HCT116 (cell line): Measurements from ENCODE around the gene SAP30L. TPM values are rescaled to one million over a fixed set of nuclear protein-coding genes. Genes with fewer than 3 reads are reported as not detected.

ENCODE experiments used
- ATAC-seq: fragments of 200-7000 bp; cut with Tn5 transposase; 2 replicates; pipeline ENCODE4 v1.9.1; 2020; ENCODE audit warnings: mild to moderate bottlenecking, moderate library complexity
- BruUV-seq: library from RNA; stranded (reverse); fragments of 400-500 nt; replicated peaks from 2 replicates; lab custom pipeline; 2021; lab: Mats Ljungman, UMichigan
- CTCF ChIA-PET: fragments of 300-600 bp; sonication (Branson Sonifier 250); formaldehyde crosslinking; loops from one replicate; lab custom pipeline; 2021; ENCODE audit warnings: antibody characterized with exemption; lab: Charles Lee
- POLR2A ChIA-PET: fragments of 300-600, 350-600 bp; sonication (Branson Sonifier 250); formaldehyde crosslinking; loops from one replicate; lab custom pipeline; 2021; ENCODE audit warnings: antibody characterized with exemption; lab: Charles Lee
- RAD21 ChIA-PET, 2 experiments: fragments of 300-600 bp; sonication (Branson Sonifier 250); formaldehyde crosslinking; loops; one replicate each; lab custom pipeline; 2023; ENCODE audit warnings: low total read pairs in 2 of 2; ENCODE audit not compliant: uncharacterized antibody in 2 of 2, unreplicated experiment in 2 of 2, low non-redundant PET in 1 of 2; lab: Charles Lee
- DNase-seq: peaks from one replicate; pipeline ENCODE4 v3.0.0-alpha.2; 2010; ENCODE audit warnings: low read depth, low spot score
- H2AFZ ChIP-seq: fragments of 200-600 bp; shearing (Covaris generic), sonication (generic); 2 replicates; pipeline ENCODE4 v1.6.1; 2017; ENCODE audit warnings: low read depth, mixed run types, mixed read lengths, antibody characterized with exemption, low read length; ENCODE audit not compliant: poor library complexity, severe bottlenecking
- H3K27ac ChIP-seq: 2 replicates; pipeline ENCODE4 v1.5.1; 2012; ENCODE audit warnings: low read depth, low read length
- H3K27me3 ChIP-seq: fragments of 200-600 bp; sonication (generic); 2 replicates; pipeline ENCODE4 v1.6.1; 2016; ENCODE audit warnings: mixed run types, low read length, mixed read lengths; ENCODE audit not compliant: insufficient read depth
- H3K36me3 ChIP-seq, 2 experiments: fragments of 200-500 bp in 1 of 2; fragments of 200-600 bp in 1 of 2; sonication (Bioruptor generic) in 1 of 2; sonication (generic) in 1 of 2; 2 replicates each; pipeline versions ENCODE4 v1.5.1 to v1.6.1; 2014 to 2016; ENCODE audit warnings: low read length in 2 of 2, inconsistent platforms in 1 of 2, mixed read lengths in 1 of 2, mixed run types in 1 of 2; ENCODE audit not compliant: insufficient read depth in 2 of 2, control insufficient read depth in 1 of 2
- H3K4me1 ChIP-seq, 2 experiments: fragments of 200-600 bp in 1 of 2; sonication (generic) in 1 of 2; 2 replicates each; pipeline versions ENCODE4 v1.5.1 to v1.6.1; 2012 to 2017; ENCODE audit warnings: low read length in 2 of 2, inconsistent platforms in 1 of 2, mild to moderate bottlenecking in 1 of 2, mixed read lengths in 1 of 2, mixed run types in 1 of 2, moderate library complexity in 1 of 2; ENCODE audit not compliant: insufficient read depth in 2 of 2, control insufficient read depth in 1 of 2
- H3K4me2 ChIP-seq: fragments of 200-600 bp; sonication (generic); 2 replicates; pipeline ENCODE4 v1.6.1; 2017; ENCODE audit warnings: mixed run types, low read length, mixed read lengths
- H3K4me3 ChIP-seq, 2 experiments: fragments of 200-600 bp in 1 of 2; sonication (generic) in 1 of 2; replicated peaks in 1 of 2; 2 replicates each; pipeline ENCODE4 v1.5.1; 2011 to 2016; ENCODE audit warnings: low read length in 2 of 2, control low read depth in 1 of 2, low read depth in 1 of 2, mild to moderate bottlenecking in 1 of 2, mixed read lengths in 1 of 2, mixed run types in 1 of 2
- H3K79me2 ChIP-seq: fragments of 200-600 bp; sonication (generic); 2 replicates; pipeline ENCODE4 v1.6.1; 2017; ENCODE audit warnings: mild to moderate bottlenecking, mixed run types, low read length, moderate library complexity, mixed read lengths; ENCODE audit not compliant: insufficient read depth
- H3K9ac ChIP-seq: fragments of 200-600 bp; sonication (generic); 2 replicates; pipeline ENCODE4 v1.6.1; 2016; ENCODE audit warnings: low read length, mixed read lengths
- H3K9me2 ChIP-seq: fragments of 200-600 bp; sonication (generic), shearing (Covaris generic); 2 replicates; pipeline ENCODE4 v1.6.1; 2017; ENCODE audit warnings: mixed run types, mild to moderate bottlenecking, moderate library complexity; ENCODE audit not compliant: insufficient read depth
- H3K9me3 ChIP-seq, 2 experiments: fragments of 200-500 bp in 1 of 2; fragments of 200-600 bp in 1 of 2; sonication (Bioruptor generic) in 1 of 2; sonication (generic) in 1 of 2; 2 replicates each; pipeline ENCODE4 v1.6.1; 2014 to 2017; ENCODE audit warnings: low read length in 2 of 2, mixed read lengths in 2 of 2, inconsistent platforms in 1 of 2, low read depth in 1 of 2, mild to moderate bottlenecking in 1 of 2, mixed run types in 1 of 2, moderate library complexity in 1 of 2; ENCODE audit not compliant: control insufficient read depth in 1 of 2, insufficient read depth in 1 of 2
- H4K20me1 ChIP-seq: fragments of 200-600 bp; sonication (generic), shearing (Covaris generic); 2 replicates; pipeline ENCODE4 v1.6.1; 2017; ENCODE audit warnings: mixed run types, mild to moderate bottlenecking, moderate library complexity; ENCODE audit not compliant: insufficient read depth
- JUND ChIP-seq: IDR thresholded peaks from 2 replicates; pipeline ENCODE4 v1.6.1; 2012
- MAX ChIP-seq: IDR thresholded peaks from 2 replicates; pipeline ENCODE4 v1.6.1; 2012
- RAD21 ChIP-seq: IDR thresholded peaks from 2 replicates; pipeline ENCODE4 v1.6.1; 2012; ENCODE audit warnings: low read depth, mild to moderate bottlenecking
- SRF ChIP-seq: IDR thresholded peaks from 2 replicates; pipeline ENCODE4 v1.6.1; 2012; ENCODE audit warnings: low read depth
- intact Hi-C: fragments of 100-400 bp; cut with micrococcal nuclease; formaldehyde crosslinking; loops from 2 replicates; pipeline ENCODE4 v1.10.0; 2022
- total RNA-seq: library from RNA; stranded (reverse); gene quantifications from one replicate; pipeline ENCODE4 v1.2.1, GENCODE V29; 2021; ENCODE audit not compliant: unreplicated experiment

The SAP30L gene
- total RNA-seq, 1 experiment from 2014 or later, result 25.5 TPM

- Histone ChIP-seq H3K27me3 (peaks cover 49% of the 10 kb centered on the region), H3K4me1 (no peaks in the 10 kb centered on the region), H3K9me2 (no peaks in the 10 kb centered on the region), H3K27ac (no peak overlapping the region), H3K9me3 (no peaks in the 10 kb centered on the region), H4K20me1 (no peaks in the 10 kb centered on the region), H3K9ac (no peak overlapping the region), H2AFZ (no peak overlapping the region), H3K4me2 (no peak overlapping the region), H3K4me3 (no peak overlapping the region), H3K36me3 (no peaks in the 10 kb centered on the region), H3K79me2 (no peaks in the 10 kb centered on the region)
- ATAC-seq (no peak), DNase-seq (no peak)
- ChIA-PET POLR2A (no interaction called here), CTCF (no interaction called here), RAD21 (no interaction called here)
- BruUV-seq, result no TSS peak
- intact Hi-C loops, result no loop called here
- TF ChIP-seq MAX (no peak), SRF (no peak), RAD21 (no peak)
These were observed 36.0 kb downstream of the SAP30L start for GRCh38 chr5:154481584-154482381.

GRCh38 chr5:154482528-154483449 lies 37.0 kb downstream of the SAP30L start:
- no TSS peak for BruUV-seq
- RAD21 ChIA-PET, result no interaction called here

More at GRCh38 chr5:154482528-154483449, 37.0 kb downstream of the SAP30L start:
- ChIA-PET POLR2A (no interaction called here), CTCF (no interaction called here)
- H3K9me3 ChIP-seq, result no peaks in the 10 kb centered on the region
- intact Hi-C loops, result no loop called here
- DNase-seq (no peak), ATAC-seq (no peak)
- H3K4me1 ChIP-seq, result no peaks in the 10 kb centered on the region
- H4K20me1 ChIP-seq, result no peaks in the 10 kb centered on the region
- no peak overlapping the region for H3K9ac ChIP-seq
- no peaks in the 10 kb centered on the region for H3K36me3 ChIP-seq
- H3K4me3 ChIP-seq, result no peak overlapping the region
- H3K27ac ChIP-seq, result no peak overlapping the region
- H3K9me2 ChIP-seq, result no peaks in the 10 kb centered on the region
- no peak for TF ChIP-seq JUND
- peaks cover 59% of the 10 kb centered on the region for H3K27me3 ChIP-seq
- H3K79me2 ChIP-seq, result no peaks in the 10 kb centered on the region
- H3K4me2 ChIP-seq, result no peak overlapping the region
- H2AFZ ChIP-seq, result no peak overlapping the region
